HT1080 (cell line): Measurements from ENCODE around the gene ZNF574. TPM values are rescaled to one million over a fixed set of nuclear protein-coding genes. Genes with fewer than 3 reads are reported as not detected.
"Not testable (repeated sequence)": the region's sequence is repeated elsewhere in the genome, so short reads cannot be mapped to it uniquely, and the experiment has no call there.

Experiments used
- DNase-seq: peaks from one replicate; pipeline ENCODE4 v3.0.0-alpha.2; 2015; ENCODE audit warnings: low read depth
- polyA plus RNA-seq, 2 experiments: library from polyadenylated mRNA; depleted of rRNA; stranded (reverse); fragments of >200 nt; gene quantifications; 2 replicates each; pipeline ENCODE4 v1.2.3, GENCODE V29; 2015
- total RNA-seq: library from RNA; depleted of rRNA; stranded (reverse); fragments of >200 nt; shearing (Covaris generic); gene quantifications from 2 replicates; pipeline ENCODE4 v1.2.3, GENCODE V29; 2014; rRNA removed

The ZNF574 gene, protein sequence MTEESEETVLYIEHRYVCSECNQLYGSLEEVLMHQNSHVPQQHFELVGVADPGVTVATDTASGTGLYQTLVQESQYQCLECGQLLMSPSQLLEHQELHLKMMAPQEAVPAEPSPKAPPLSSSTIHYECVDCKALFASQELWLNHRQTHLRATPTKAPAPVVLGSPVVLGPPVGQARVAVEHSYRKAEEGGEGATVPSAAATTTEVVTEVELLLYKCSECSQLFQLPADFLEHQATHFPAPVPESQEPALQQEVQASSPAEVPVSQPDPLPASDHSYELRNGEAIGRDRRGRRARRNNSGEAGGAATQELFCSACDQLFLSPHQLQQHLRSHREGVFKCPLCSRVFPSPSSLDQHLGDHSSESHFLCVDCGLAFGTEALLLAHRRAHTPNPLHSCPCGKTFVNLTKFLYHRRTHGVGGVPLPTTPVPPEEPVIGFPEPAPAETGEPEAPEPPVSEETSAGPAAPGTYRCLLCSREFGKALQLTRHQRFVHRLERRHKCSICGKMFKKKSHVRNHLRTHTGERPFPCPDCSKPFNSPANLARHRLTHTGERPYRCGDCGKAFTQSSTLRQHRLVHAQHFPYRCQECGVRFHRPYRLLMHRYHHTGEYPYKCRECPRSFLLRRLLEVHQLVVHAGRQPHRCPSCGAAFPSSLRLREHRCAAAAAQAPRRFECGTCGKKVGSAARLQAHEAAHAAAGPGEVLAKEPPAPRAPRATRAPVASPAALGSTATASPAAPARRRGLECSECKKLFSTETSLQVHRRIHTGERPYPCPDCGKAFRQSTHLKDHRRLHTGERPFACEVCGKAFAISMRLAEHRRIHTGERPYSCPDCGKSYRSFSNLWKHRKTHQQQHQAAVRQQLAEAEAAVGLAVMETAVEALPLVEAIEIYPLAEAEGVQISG
- total RNA-seq, result 26.9 and 37.8 TPM in 2 replicates
- polyA plus RNA-seq (2015; cell fraction: cytosol; rRNA removed), result 13.5 and 16.6 TPM in 2 replicates
- polyA plus RNA-seq (2015; cell fraction: nucleus; rRNA removed), result 25.1 and 27.5 TPM in 2 replicates

DNA sequence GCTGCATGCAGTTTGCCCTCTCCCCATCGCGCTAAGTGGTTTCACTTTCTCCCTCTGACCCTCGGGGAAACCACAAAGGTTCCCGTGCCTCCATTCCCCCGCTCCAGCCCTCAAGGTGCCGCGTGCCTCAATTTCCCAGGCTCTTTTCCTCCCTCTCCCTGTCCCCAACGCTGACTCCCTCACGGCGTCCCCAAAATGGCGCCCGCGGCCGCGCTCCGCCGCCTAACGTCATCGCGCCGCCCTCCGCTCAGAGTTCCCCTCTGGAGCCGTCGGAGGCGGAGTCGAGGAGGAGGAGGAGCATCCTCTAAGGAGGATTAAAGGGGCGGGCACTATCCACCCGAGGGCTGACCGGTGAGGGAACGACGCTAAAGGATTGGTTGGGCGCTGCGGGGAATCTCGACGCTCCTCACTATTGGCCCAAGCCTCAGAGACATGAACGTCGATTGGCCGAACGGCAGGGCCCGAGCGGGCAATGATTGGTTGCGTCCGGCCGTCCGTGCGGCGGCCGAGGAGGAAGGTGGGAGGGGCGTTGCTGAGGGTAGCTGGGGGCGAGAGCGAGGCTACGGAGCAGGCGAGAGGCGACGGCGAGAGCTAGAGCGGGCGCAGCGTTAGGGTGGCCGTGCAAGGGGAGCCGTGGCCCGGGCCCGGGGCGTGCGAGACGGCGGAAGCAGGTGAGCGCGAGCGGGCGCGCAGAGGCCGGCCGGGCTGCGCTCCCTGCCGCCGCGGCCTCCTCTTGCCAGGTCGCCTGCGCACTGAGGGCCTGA is at the start of gene ZNF574:
Gene ZNF574, plus strand, starts transcription at position 551 of the 764 bp plus-strand sequence. CDS start 2,441 bp downstream, outside the sequence.
- DNase-seq, result peak; percentile 99

DNA sequence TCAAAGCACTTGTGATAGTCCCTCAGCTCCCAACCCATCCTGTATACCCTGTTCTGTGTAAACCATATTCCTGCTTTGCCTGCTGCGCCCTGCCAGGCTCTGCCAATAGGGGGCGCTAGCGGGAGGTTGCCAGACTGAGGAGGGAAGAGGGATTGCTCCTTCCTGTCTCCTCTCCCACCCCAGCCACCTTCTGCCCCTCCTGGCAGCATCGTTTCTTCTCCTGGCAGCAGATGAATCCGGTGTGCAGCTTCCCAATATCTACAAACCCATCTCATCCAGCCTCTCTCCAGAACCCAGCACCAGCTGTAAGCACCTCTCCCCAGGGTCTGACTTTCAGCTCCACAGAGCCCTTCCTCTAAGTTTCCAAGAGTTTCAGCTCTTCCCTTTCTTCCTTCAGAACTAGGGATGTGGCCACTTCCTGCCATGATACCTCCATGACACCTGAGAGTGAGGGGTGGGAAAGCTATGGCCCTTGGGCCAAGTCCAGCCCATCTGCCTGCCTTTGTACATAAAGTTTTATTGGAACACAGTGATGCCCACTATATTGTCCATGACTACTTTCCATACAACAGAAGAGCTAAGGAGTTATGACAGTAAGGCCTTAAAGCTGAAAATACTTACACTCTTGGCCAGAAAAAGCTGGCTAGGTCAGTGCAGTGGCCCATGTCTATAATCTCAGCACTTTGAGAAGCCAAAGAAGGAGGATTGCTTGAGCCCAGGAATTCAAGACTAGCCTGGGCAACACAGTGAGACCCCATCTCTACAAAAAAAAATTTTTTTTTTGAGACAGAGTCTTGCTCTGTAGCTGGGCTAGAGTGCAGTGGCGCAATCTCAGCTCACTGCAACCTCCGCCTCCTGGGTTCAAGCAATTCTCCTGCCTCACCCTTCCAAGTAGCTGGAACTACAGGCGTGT is 47.4 kb upstream of the ZNF574 start:
- peak; percentile 33 for DNase-seq

- DNase-seq, result no peak
Measured at GRCh38 chr19:42030645-42031440, 45.1 kb upstream of the ZNF574 start.

GRCh38 chr19:42032431-42032830 is 43.5 kb upstream of the ZNF574 start:
- no peak for DNase-seq

DNA sequence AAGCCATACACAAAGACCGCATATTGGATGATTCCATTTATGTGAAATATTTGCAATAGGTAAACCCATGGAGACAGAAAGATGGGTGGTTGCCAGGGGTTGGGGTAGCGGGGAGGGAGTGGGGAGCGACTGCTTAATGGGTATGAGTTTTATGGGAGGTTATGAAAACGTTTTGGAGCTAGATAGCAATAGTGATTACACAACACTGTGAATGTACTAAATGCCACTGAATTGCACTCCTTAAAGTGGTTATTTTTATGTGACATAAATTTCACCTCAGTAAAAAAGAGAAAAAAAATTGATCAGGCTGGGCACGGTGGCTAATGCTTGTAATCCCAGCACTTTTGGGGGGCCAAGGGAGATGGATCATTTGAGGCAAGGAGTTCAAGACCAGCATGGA is 42.6 kb upstream of the ZNF574 start:
- DNase-seq, result no peak

DNA sequence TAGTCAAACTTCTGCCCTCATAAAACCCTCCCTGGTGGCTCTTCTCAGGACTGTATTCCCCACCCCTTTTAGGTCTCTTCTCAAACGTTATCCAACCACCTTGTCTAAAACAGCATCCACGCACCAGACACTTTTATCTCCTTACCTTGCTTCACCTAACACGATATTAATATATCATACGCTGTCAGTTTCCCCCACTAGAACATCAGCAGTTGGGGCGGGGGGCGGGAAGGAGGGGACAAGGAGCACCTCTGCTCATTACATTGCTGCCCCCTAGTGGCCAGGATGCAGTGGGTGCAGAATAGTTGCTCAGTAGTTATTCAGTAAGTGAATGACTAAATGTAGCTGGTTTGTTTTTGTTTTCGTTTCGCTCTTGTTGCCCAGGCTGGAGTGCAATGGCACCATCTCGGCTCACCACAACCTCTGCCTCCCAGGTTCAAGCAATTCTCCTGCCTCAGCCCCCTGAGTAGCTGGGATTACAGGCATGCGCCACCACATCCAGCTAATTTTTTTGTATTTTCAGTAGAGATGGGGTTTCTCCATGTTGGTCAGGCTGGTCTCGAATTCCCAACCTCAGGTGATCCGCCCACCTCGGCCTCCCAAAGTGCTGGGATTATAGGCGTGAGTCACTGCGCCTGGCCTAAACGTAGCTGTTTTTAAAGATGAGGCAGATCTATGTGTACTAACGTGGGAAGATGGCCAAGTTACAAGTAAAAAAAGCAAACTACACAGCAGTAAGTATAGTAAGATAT is 41.1 kb upstream of the ZNF574 start:
- DNase-seq, result peak; percentile 69

DNA sequence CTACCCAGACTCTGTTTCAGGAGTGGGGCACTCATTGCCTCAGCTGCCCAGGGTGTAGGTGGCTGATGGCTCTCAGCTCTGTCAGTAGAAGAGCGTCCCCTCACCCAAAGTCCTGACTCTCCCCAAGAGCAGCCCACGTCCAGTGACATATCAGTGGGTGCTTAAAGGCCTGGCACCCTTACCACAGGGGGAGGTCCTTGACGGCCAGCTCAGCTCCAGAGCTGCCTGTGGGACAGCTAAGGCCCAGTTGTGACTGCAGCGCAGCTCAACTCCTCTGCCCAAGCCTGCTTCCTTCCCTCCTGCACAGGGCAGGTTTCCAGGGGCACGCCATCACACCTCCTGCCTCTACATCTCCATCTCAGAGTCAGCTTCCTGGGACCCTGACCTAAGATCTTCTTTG is 38.3 kb upstream of the ZNF574 start:
- no peak for DNase-seq

- no peak for DNase-seq
Measured at GRCh38 chr19:42038666-42039065, 37.3 kb upstream of the ZNF574 start.

DNA sequence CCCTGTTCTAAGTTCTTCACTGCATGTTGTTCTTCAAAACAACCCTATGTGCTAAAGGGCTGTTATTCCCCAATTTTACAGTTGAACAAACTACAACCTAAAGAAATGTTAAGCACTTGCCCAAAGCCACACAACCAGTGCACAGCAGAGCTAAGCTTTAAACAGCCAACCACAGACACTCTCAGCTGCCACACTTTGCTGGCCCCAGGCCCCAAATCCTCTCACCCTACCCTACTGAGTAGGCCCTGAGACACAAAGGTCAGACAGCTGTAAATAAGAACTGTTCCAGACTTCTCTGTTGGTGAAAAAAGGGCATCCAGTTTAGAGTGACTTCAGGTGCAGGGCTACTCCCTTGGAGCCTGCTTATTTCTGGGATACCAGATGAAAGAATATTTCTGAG is 35.9 kb upstream of the ZNF574 start:
- no peak for DNase-seq

DNA sequence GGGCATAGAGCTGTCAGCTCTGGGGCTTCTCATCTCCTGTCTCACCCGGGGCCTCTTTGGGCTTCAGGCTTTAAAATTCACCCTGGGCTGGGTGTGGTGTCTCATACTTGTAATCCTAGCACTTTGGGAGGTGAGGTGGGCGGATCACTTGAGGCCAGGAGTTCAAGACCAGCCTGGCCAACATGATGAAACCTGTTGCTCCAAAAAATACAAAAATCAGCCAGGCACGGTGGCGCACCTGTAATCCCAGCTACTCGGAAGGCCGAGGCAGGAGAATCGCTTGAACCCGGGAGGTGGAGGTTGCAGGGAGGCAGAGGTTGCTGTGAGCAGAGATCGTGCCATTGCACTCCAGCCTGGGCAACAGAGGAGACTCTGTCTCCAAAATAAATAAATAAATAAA is 35.5 kb upstream of the ZNF574 start:
- not testable (repeated sequence) for DNase-seq

GRCh38 chr19:42042455-42043170 is 33.4 kb upstream of the ZNF574 start:
- DNase-seq, result no peak

GRCh38 chr19:42045575-42045974 is 30.4 kb upstream of the ZNF574 start:
- DNase-seq, result no peak

GRCh38 chr19:42048992-42049391 is 27.0 kb upstream of the ZNF574 start:
- peak; percentile 18 for DNase-seq

GRCh38 chr19:42051166-42052115 is 24.5 kb upstream of the ZNF574 start:
- DNase-seq, result peak; percentile 44

GRCh38 chr19:42052241-42052863 is 23.6 kb upstream of the ZNF574 start:
- DNase-seq, result no peak
